ENCODE measurements around the gene EFCAB13. TPM values are rescaled to one million over a fixed set of nuclear protein-coding genes. Genes with fewer than 3 reads are reported as not detected.

Gene EFCAB13
- total and polyA plus RNA-seq, 12 donors, result 1.1 to 7.5 (median 3.4) TPM

- H3K27me3 ChIP-seq, result no peaks in the 10 kb centered on the region
- TF ChIP-seq POLR2A (IDR thresholded peaks at IDR 0.05) (no peak), CTCF (IDR thresholded peaks at IDR 0.05) (no peak)
- H3K27ac ChIP-seq, result peak overlapping the region in 4 of 5 donors; percentile 8 to 70 (median 42)
- no peaks in the 10 kb centered on the region for H3K36me3 ChIP-seq (replicated peaks in 1 of 2)
- WGBS, 4 donors, result 86 to 96% (median 91%) methylated on average over 4 of the region's 4 CpGs
- no peak overlapping the region for H3K4me3 ChIP-seq
- no peaks in the 10 kb centered on the region for H3K9me3 ChIP-seq (replicated peaks in 1 of 3)
- peaks cover 9 to 50% of the 10 kb centered on the region in 2 donors for H3K4me1 ChIP-seq (replicated peaks in 1 of 2)
- no peak for DNase-seq
- intact Hi-C loops (cut with DNase I), result no loop called here
Observed at GRCh38 chr17:47278561-47278960, 45.2 kb upstream of the EFCAB13 start.

GRCh38 chr17:47279062-47279801 lies 44.5 kb upstream of the EFCAB13 start:
- H3K9me3 ChIP-seq (replicated peaks in 1 of 3), result no peaks in the 10 kb centered on the region
- TF ChIP-seq CTCF (IDR thresholded peaks at IDR 0.05) (no peak), POLR2A (IDR thresholded peaks at IDR 0.05) (no peak)
- no peaks in the 10 kb centered on the region for H3K27me3 ChIP-seq
- intact Hi-C loops (cut with DNase I), result no loop called here
- H3K27ac ChIP-seq, result peak overlapping the region in 4 of 5 donors; percentile 13 to 70 (median 42)
- H3K4me3 ChIP-seq, result no peak overlapping the region
- H3K36me3 ChIP-seq (replicated peaks in 1 of 2), result no peaks in the 10 kb centered on the region
- H3K4me1 ChIP-seq (replicated peaks in 1 of 2), result peaks cover 9 to 50% of the 10 kb centered on the region in 2 donors
- DNase-seq, result peak in 4 of 7 donors; percentile 29 to 71 (median 36)
- WGBS, 4 donors, result 48 to 68% (median 64%) methylated on average over 10 of the region's 10 CpGs

GRCh38 chr17:47280072-47280811 lies 43.5 kb upstream of the EFCAB13 start:
- Histone ChIP-seq H3K27ac (peak overlapping the region in 3 of 5 donors; percentile 13 to 70 (median 57)), H3K27me3 (no peaks in the 10 kb centered on the region), H3K4me3 (no peak overlapping the region), H3K36me3 (replicated peaks in 1 of 2) (no peaks in the 10 kb centered on the region), H3K4me1 (replicated peaks in 1 of 2) (peaks cover 9 to 45% of the 10 kb centered on the region in 2 donors), H3K9me3 (replicated peaks in 1 of 3) (no peaks in the 10 kb centered on the region)
- no peak for TF ChIP-seq POLR2A (IDR thresholded peaks at IDR 0.05)
- no peak for TF ChIP-seq CTCF (IDR thresholded peaks at IDR 0.05)
- WGBS, 4 donors, result 89 to 95% (median 91%) methylated on average over 9 to 14 of the region's 14 CpGs
- no peak for DNase-seq
- intact Hi-C loops (cut with DNase I), result no loop called here

GRCh38 chr17:47281216-47281615 lies 42.5 kb upstream of the EFCAB13 start:
- no peak for TF ChIP-seq POLR2A (IDR thresholded peaks at IDR 0.05)
- TF ChIP-seq CTCF (IDR thresholded peaks at IDR 0.05), result no peak

More at GRCh38 chr17:47281216-47281615, 42.5 kb upstream of the EFCAB13 start:
- intact Hi-C loops (cut with DNase I), result no loop called here
- Histone ChIP-seq H3K4me3 (no peak overlapping the region), H3K27ac (no peak overlapping the region), H3K27me3 (no peaks in the 10 kb centered on the region), H3K36me3 (replicated peaks in 1 of 2) (no peaks in the 10 kb centered on the region), H3K9me3 (replicated peaks in 1 of 3) (no peaks in the 10 kb centered on the region), H3K4me1 (replicated peaks in 1 of 2) (peaks cover 8 to 35% of the 10 kb centered on the region in 2 donors)
- WGBS, 4 donors, result 86 to 92% (median 88%) methylated on average over 6 of the region's 6 CpGs
- no peak for DNase-seq

All from adrenal gland (tissue), 12 donors.